ENCODE results near the gene AKAP6.

Gene AKAP6

DNA sequence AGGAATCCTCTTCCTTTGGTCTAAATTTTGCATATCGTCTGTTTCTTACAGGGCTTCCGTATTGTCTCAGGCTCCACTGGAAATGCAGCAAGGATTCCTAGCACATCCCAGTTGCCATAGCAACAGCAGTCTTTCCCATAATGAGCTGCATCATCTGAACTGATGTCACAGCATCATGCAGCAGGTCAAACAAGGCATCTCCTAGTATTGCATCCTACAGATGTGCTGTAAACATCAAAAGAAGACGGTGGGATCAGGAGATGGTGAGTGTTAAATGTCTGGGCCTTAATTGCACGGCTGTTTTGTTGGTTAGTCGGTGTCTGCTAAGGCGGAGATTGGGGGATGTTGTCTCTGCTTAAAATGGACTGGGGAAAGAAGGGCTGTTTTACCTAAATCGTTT, at the start of gene AKAP6:
Gene AKAP6 (plus strand): TSS at position 153 of the 400 bp plus-strand sequence. CDS start 104,196 bp downstream, outside the sequence.
- no peak for DNase-seq

- DNase-seq: no peak
Observed at GRCh38 chr14:32286602-32287001, 42.5 kb upstream of the AKAP6 start.

- no peak for DNase-seq
Observed at GRCh38 chr14:32296366-32296765, 32.7 kb upstream of the AKAP6 start.

GRCh38 chr14:32298346-32298745, 30.8 kb upstream of the AKAP6 start:
- DNase-seq: no peak

GRCh38 chr14:32300136-32300535, 29.0 kb upstream of the AKAP6 start:
- DNase-seq: no peak

DNA sequence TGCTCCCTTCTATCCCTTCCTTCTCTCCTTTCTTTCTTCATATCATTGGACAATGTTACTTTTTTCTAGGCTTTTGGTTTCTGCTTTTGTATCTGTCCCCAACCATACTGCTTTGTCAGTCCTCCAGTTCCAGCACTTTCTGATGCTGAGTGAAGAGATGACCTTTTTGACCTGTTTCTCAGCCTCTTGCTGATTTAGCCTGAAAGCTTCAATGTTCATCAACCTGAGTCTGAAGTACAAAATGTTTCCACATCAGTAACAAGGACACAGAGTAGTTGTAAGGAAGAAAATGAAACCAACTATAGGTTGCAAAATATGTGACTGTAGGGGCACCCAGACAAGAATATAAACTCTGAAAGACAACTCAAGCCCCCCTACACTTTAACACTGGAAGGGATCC, 25.2 kb upstream of the AKAP6 start:
- DNase-seq: no peak

DNA sequence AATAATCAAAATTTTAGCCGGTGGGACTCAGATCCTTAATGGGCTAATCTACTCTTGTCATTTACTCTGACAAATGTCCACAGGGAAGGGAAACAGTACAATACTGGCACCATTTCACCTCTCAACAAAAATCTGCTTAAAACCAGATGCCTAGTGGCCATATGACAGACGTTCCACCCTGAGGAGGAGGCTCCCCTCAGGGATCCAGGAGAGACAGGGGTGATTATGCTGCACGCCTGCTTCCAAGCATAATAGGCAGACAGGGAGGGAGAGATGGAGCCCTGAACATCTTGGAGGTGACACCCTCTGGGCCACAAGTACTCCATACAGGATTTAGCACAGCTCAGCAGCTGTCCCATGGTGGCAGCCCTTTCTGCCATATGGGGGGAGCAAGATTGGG, 24.8 kb upstream of the AKAP6 start:
- no peak for DNase-seq

DNA sequence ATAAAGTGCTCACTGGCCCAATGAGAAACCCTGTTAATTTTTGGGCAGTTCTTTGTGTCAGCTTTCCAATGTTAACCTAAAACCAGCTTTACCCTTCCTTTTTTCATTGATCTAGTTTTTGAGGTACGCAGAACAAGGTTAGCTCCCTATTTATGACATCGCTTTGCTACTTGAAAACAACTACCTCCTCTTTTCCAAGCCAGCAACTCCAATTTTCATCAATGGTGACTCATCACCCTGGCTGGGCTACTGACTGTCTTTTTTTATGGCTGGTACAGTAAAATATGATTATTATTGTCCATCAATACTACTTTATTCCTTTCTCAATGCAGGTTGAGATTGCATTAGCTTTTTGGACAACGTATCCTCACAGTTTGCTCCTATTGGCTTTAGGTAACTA, 22.5 kb upstream of the AKAP6 start:
- DNase-seq: no peak

GRCh38 chr14:32307881-32308582, 21.1 kb upstream of the AKAP6 start:
- no peak for DNase-seq

GRCh38 chr14:32310876-32311275, 18.2 kb upstream of the AKAP6 start:
- DNase-seq: no peak

- DNase-seq: no peak
Observed at GRCh38 chr14:32311294-32312009, 17.6 kb upstream of the AKAP6 start.

GRCh38 chr14:32312010-32312331, 17.1 kb upstream of the AKAP6 start:
- DNase-seq: no peak

- no peak for DNase-seq
Observed at GRCh38 chr14:32313844-32314376, 15.2 kb upstream of the AKAP6 start.

DNA sequence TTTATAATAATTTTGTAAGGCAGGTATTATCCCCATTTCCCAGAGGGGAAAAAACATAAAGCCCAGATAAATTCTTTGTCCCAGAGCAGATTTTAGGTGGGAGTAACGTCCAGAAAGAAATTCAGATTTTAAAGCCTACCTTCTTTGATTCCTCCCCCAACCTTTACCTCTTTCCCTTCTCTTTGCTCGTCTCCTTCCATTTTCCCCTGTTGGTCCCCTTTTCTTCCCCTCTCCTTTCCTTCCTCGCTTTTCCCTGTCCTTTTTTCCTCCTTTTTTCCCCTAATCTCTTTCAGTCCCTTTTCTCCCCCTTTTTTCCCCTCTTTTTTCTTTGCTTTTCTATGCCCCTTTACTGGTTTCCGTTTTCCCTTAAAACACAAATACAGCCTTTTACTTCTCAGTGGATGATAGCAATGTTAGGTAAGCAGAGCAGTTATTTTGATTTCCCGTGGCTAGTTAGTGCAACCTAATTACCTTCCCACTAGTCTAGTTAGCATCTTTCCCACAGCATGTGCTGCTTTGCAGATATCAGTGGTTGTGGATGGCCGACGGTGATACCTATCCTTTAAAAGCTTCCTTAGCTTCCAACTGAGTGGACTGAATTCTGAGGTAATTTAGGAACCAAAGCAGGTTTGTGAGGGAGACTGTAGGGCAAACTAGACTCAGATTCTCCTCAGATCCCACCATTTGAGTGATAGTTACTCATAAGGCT, 10.9 kb upstream of the AKAP6 start:
- DNase-seq: no peak

- no peak for DNase-seq
Observed at GRCh38 chr14:32319368-32320049, 9.6 kb upstream of the AKAP6 start.

DNA sequence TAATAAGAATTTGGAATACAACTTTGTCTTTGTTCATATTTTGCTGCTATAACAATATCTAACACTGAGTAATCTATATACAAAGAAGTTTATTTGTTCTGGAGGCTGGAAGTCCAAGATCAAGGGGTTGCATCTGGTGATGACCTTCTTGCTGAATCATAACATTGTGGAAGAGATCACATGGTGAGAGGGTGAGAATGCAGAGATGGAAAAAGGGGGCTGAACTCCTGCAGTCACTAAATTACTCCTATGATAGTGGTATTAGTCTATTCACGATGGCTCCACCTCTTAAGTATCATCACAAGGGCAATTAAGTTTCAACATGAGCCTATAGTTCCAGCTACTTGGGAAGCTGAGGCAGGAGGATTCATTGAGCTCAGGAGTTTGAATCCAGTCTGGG, 4.5 kb upstream of the AKAP6 start:
- DNase-seq: no peak

- no peak for DNase-seq
Observed at GRCh38 chr14:32327255-32327961, 1.7 kb upstream of the AKAP6 start.

DNA sequence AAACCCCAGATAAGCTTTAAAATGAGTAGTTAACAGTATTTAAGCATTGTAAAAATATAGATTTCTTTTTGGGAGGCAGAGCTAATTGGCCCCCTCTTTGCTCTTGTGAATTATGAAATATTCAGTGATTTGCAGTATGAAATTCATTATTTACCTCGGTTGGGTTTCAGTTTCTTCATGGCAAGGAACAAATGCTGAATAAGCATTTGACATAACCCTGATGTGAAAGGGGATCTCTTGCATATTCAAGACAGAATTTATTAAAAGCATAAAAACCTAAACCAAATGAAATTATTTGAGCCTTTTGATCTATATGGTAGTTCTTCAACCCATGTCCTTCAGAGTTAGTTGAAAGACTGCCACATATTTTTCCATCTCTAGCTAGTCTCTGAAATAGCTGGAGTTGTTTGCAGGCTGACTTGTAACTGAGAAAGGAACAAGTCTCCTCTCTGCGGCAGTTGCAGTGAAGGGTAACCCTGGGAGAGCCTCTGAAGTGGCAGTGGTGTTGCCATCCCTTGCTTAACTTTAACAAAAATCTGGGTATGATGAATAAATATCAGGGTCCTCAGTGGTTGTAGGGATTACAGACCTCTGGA, 690 bp downstream of the AKAP6 start:
- no peak for DNase-seq

DNA sequence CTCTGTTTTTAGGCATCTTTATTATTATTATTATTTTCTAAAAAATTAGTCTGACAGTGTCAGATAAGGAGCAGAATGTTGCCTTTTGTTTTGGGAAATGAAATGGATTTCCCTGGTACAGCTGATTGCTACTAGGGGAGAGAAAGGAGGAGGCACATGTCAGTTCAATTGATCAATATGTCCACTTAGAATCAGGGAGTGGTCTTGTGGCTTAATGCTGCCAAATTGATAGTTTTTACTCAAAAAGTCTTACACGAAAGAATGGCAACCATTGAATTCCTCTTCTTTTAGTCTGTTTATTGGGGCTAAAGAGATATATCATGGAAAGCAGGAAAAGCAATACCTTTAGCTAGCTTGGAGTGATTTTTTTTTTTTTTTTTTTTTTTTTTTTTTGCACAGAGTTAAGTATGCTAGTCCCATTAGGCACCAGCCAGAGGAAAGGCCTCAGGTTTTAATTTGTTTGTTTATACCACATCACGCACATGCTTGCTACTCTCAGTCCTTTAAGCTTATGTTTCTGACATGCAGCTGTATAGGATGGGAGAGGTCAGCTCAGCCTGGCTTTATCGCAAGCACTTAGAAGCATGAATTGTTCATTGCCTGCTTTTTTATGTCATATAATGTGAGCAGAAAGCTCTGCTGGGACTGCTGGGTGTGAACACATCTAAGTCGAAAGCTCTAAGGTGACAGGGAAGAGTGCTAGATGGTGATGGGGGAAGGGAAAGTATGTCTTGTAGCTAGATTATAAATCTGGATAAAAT, 1.4 kb downstream of the AKAP6 start:
- DNase-seq: no peak

GRCh38 chr14:32331206-32331605, 2.1 kb downstream of the AKAP6 start:
- no peak for DNase-seq

Data from stimulated activated CD4-positive, alpha-beta T cell treated with anti-CD3 and anti-CD28 coated beads, Interleukin-4, amount 100 ng/mL, for 1 hour (primary cell).